ENCODE results near the gene PRDM5. TPM values are rescaled to one million over a fixed set of nuclear protein-coding genes. Genes with fewer than 3 reads are reported as not detected.

Gene PRDM5
- total RNA-seq, 1 donor from 2014 or later, result 6.5 TPM

GRCh38 chr4:120724656-120725055, 197.9 kb downstream of the PRDM5 start:
- Histone ChIP-seq H3K27ac (ENCODE audit: low read depth, low read length) (no peak overlapping the region), H3K9ac (ENCODE audit: low read length) (no peak overlapping the region), H3K36me3 (ENCODE audit: insufficient read depth, low read length) (no peaks in the 10 kb centered on the region), H4K20me1 (ENCODE audit: insufficient read depth, low read length) (no peaks in the 10 kb centered on the region), H3K4me1 (ENCODE audit: insufficient read depth, low read length) (no peaks in the 10 kb centered on the region), H3K4me2 (ENCODE audit: low read length) (no peak overlapping the region), H3K4me3 (ENCODE audit: insufficient read depth, low read depth, low read length) (no peak overlapping the region), H3K27me3 (ENCODE audit: insufficient read depth, low read length) (no peaks in the 10 kb centered on the region), H2AFZ (ENCODE audit: low read depth, low read length) (no peak overlapping the region), H3K79me2 (ENCODE audit: insufficient read depth, low read length) (no peaks in the 10 kb centered on the region), H3K9me3 (ENCODE audit: insufficient read depth, low read depth, low read length) (no peaks in the 10 kb centered on the region)
- TF ChIP-seq CTCF (IDR thresholded peaks at IDR 0.05; ENCODE audit: insufficient read depth, low read depth, low read length) (no peak), EZH2 (IDR thresholded peaks at IDR 0.05; ENCODE audit: insufficient read depth, low read length) (no peak)
- H3K36me3 Mint-ChIP-seq (ENCODE audit: low read depth, unreplicated experiment), result no peaks in the 10 kb centered on the region
- no peaks in the 10 kb centered on the region for H3K9me3 Mint-ChIP-seq (ENCODE audit: unreplicated experiment)
- no peak for FAIRE-seq
- H3K27ac Mint-ChIP-seq (ENCODE audit: unreplicated experiment), result no peak overlapping the region
- no peaks in the 10 kb centered on the region for H3K27me3 Mint-ChIP-seq (ENCODE audit: low read depth, unreplicated experiment)
- no peak for DNase-seq (ENCODE audit: low read depth)
- H3K4me1 Mint-ChIP-seq (ENCODE audit: low read depth, unreplicated experiment), result peaks cover 1% of the 10 kb centered on the region
- no peak overlapping the region for H3K4me3 Mint-ChIP-seq (ENCODE audit: unreplicated experiment)

- FAIRE-seq, result no peak
- H4K20me1 ChIP-seq (ENCODE audit: insufficient read depth, low read length), result no peaks in the 10 kb centered on the region
- no peak overlapping the region for H3K4me2 ChIP-seq (ENCODE audit: low read length)
- no peak overlapping the region for H3K9ac ChIP-seq (ENCODE audit: low read length)
- no peak overlapping the region for H3K27ac ChIP-seq (ENCODE audit: low read depth, low read length)
- DNase-seq (ENCODE audit: low read depth), result no peak
- Mint-ChIP-seq H3K4me1 (ENCODE audit: low read depth, unreplicated experiment) (peaks cover 1% of the 10 kb centered on the region), H3K27me3 (ENCODE audit: low read depth, unreplicated experiment) (no peaks in the 10 kb centered on the region), H3K9me3 (ENCODE audit: unreplicated experiment) (no peaks in the 10 kb centered on the region), H3K4me3 (ENCODE audit: unreplicated experiment) (no peak overlapping the region), H3K27ac (ENCODE audit: unreplicated experiment) (no peak overlapping the region), H3K36me3 (ENCODE audit: low read depth, unreplicated experiment) (no peaks in the 10 kb centered on the region)
- no peaks in the 10 kb centered on the region for H3K4me1 ChIP-seq (ENCODE audit: insufficient read depth, low read length)
- H3K36me3 ChIP-seq (ENCODE audit: insufficient read depth, low read length), result no peaks in the 10 kb centered on the region
- no peak overlapping the region for H3K4me3 ChIP-seq (ENCODE audit: insufficient read depth, low read depth, low read length)
- TF ChIP-seq EZH2 (IDR thresholded peaks at IDR 0.05; ENCODE audit: insufficient read depth, low read length), result no peak
- no peak for TF ChIP-seq CTCF (IDR thresholded peaks at IDR 0.05; ENCODE audit: insufficient read depth, low read depth, low read length)
- no peaks in the 10 kb centered on the region for H3K79me2 ChIP-seq (ENCODE audit: insufficient read depth, low read length)
- no peaks in the 10 kb centered on the region for H3K9me3 ChIP-seq (ENCODE audit: insufficient read depth, low read depth, low read length)
- no peak overlapping the region for H2AFZ ChIP-seq (ENCODE audit: low read depth, low read length)
- no peaks in the 10 kb centered on the region for H3K27me3 ChIP-seq (ENCODE audit: insufficient read depth, low read length)
Measured at GRCh38 chr4:120723986-120724385, 198.5 kb downstream of the PRDM5 start.

- Histone ChIP-seq H2AFZ (ENCODE audit: low read depth, low read length) (no peak overlapping the region), H3K9me3 (ENCODE audit: insufficient read depth, low read depth, low read length) (no peaks in the 10 kb centered on the region), H3K36me3 (ENCODE audit: insufficient read depth, low read length) (no peaks in the 10 kb centered on the region), H3K9ac (ENCODE audit: low read length) (no peak overlapping the region), H3K27ac (ENCODE audit: low read depth, low read length) (no peak overlapping the region), H3K4me3 (ENCODE audit: insufficient read depth, low read depth, low read length) (no peak overlapping the region), H3K27me3 (ENCODE audit: insufficient read depth, low read length) (no peaks in the 10 kb centered on the region), H3K4me1 (ENCODE audit: insufficient read depth, low read length) (no peaks in the 10 kb centered on the region), H4K20me1 (ENCODE audit: insufficient read depth, low read length) (no peaks in the 10 kb centered on the region), H3K79me2 (ENCODE audit: insufficient read depth, low read length) (no peaks in the 10 kb centered on the region), H3K4me2 (ENCODE audit: low read length) (no peak overlapping the region)
- no peak overlapping the region for H3K4me3 Mint-ChIP-seq (ENCODE audit: unreplicated experiment)
- TF ChIP-seq EZH2 (IDR thresholded peaks at IDR 0.05; ENCODE audit: insufficient read depth, low read length), result no peak
- no peak for TF ChIP-seq CTCF (IDR thresholded peaks at IDR 0.05; ENCODE audit: insufficient read depth, low read depth, low read length)
- FAIRE-seq, result no peak
- DNase-seq (ENCODE audit: low read depth), result peak; percentile 49
- no peak overlapping the region for H3K27ac Mint-ChIP-seq (ENCODE audit: unreplicated experiment)
- no peaks in the 10 kb centered on the region for H3K27me3 Mint-ChIP-seq (ENCODE audit: low read depth, unreplicated experiment)
- peaks cover 1% of the 10 kb centered on the region for H3K4me1 Mint-ChIP-seq (ENCODE audit: low read depth, unreplicated experiment)
- H3K36me3 Mint-ChIP-seq (ENCODE audit: low read depth, unreplicated experiment), result no peaks in the 10 kb centered on the region
- no peaks in the 10 kb centered on the region for H3K9me3 Mint-ChIP-seq (ENCODE audit: unreplicated experiment)
Measured at GRCh38 chr4:120723105-120723504, 199.4 kb downstream of the PRDM5 start.
